Stimulated activated naive CD8-positive, alpha-beta T cell treated with anti-CD3 and anti-CD28 coated beads, Interleukin-15, amount 100 ng/mL, for 72 hours (primary cell): Measurements from ENCODE around the gene IGLL5.

Experiments
- ATAC-seq: fragments of 150-1000 bp; cut with Tn5 transposase; 2 replicates; pipeline ENCODE4 v1.10.0; 2021; ENCODE audit warnings: mild to moderate bottlenecking, moderate library complexity
- DNase-seq, 2 donors: peaks; one replicate each; pipeline ENCODE4 v3.0.0; 2021 to 2022
- H3K27ac Mint-ChIP-seq, 2 donors: one replicate each; pipeline ENCODE4 v1.8.0; 2022; ENCODE audit warnings: mild to moderate bottlenecking in 2 of 2, mixed read lengths in 2 of 2, moderate library complexity in 2 of 2
- H3K27me3 Mint-ChIP-seq: one replicate; pipeline ENCODE4 v1.8.0; 2022; ENCODE audit warnings: mixed read lengths
- H3K4me1 Mint-ChIP-seq: one replicate; pipeline ENCODE4 v1.8.0; 2022; ENCODE audit warnings: mild to moderate bottlenecking, mixed read lengths
- H3K4me3 Mint-ChIP-seq, 2 donors: one replicate each; pipeline ENCODE4 v1.8.0; 2022; ENCODE audit warnings: mild to moderate bottlenecking in 2 of 2, mixed read lengths in 2 of 2, moderate library complexity in 1 of 2
- H3K9me3 Mint-ChIP-seq, 2 donors: one replicate each; pipeline ENCODE4 v1.8.0; 2022; ENCODE audit warnings: mixed read lengths in 2 of 2

The IGLL5 gene

DNA sequence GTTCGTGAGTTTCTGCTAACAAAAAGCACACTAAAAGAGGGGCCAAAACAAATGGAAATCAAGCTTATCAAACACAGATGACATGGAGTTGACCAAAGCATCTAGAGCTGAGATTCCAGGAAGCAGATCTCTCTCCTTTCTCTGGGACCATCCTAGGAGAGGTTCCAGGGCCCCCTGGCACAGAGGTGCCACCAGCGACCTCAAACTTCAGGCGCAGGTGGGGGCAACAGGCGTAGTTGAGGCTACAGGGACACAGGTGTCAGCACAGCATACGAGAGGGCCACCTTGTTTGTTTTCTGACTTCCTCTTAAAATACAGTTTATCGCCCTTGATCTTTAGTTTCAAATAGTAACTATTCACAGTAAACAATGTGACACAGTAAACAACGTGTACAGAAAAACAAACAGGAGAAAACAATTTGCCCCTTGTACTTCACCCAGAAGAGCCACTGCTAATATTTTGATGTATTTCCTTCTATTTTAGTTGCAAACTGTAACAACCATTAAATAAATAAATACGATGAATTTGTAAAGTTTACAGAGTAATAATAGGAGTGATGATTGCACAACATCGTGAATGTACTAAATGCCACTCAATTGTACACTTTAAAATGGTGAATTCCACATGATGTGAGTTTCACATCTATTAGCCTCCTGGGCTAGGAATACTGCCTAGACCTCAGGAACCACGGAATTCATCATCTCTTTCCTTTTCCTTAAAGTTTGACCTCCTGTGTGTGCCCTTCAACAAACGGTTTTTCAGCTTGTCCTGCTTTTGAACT, 52.2 kb downstream of the IGLL5 start:
- Mint-ChIP-seq H3K4me3 (no peak overlapping the region), H3K27me3 (peaks cover 27% of the 10 kb centered on the region), H3K4me1 (peaks cover 22% of the 10 kb centered on the region), H3K9me3 (no peaks in the 10 kb centered on the region), H3K27ac (no peak overlapping the region)
- DNase-seq (no peak), ATAC-seq (no peak)

DNA sequence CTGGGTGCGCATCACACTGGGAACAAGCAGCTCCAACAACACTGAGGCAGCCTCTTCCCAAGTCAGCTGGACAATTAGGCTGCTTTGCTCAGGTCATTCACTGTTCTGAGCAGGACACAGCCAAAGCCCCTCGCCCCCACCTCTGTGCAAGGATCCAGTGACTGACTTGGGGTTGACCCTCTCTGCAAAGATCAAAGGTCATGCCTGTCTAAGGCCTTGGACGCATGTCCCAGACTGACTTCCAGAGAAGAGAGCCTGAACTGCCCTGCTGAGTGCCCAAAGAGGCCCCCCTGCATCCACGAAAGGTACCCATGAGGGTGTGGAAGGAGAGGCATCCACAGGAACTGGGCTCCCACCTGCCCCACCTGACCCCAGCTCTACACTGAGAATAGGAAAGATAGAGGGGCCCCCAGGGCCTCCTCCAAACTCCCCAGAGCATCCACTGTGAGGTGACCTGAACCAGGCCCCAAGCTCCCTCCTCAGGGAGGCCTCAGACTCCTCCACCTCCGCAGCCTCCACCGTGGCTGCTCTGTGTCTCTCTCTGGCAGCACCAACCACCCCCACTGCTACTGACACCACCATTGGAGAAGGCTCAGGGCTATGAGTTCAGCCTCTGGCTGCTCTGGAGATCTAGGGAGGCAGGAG, 53.5 kb downstream of the IGLL5 start:
- Mint-ChIP-seq H3K4me3 (no peak overlapping the region), H3K4me1 (peaks cover 9% of the 10 kb centered on the region), H3K27ac (no peak overlapping the region), H3K27me3 (peaks cover 27% of the 10 kb centered on the region), H3K9me3 (no peaks in the 10 kb centered on the region)
- no peak for DNase-seq
- no peak for ATAC-seq

GRCh38 chr22:22941831-22942510, 54.4 kb downstream of the IGLL5 start:
- ATAC-seq = peak; percentile 30
- no peak for DNase-seq
- H3K27me3 Mint-ChIP-seq = peaks cover 34% of the 10 kb centered on the region
- H3K27ac Mint-ChIP-seq = no peak overlapping the region
- peaks cover 9% of the 10 kb centered on the region for H3K4me1 Mint-ChIP-seq
- H3K4me3 Mint-ChIP-seq = no peak overlapping the region
- H3K9me3 Mint-ChIP-seq = no peaks in the 10 kb centered on the region

DNA sequence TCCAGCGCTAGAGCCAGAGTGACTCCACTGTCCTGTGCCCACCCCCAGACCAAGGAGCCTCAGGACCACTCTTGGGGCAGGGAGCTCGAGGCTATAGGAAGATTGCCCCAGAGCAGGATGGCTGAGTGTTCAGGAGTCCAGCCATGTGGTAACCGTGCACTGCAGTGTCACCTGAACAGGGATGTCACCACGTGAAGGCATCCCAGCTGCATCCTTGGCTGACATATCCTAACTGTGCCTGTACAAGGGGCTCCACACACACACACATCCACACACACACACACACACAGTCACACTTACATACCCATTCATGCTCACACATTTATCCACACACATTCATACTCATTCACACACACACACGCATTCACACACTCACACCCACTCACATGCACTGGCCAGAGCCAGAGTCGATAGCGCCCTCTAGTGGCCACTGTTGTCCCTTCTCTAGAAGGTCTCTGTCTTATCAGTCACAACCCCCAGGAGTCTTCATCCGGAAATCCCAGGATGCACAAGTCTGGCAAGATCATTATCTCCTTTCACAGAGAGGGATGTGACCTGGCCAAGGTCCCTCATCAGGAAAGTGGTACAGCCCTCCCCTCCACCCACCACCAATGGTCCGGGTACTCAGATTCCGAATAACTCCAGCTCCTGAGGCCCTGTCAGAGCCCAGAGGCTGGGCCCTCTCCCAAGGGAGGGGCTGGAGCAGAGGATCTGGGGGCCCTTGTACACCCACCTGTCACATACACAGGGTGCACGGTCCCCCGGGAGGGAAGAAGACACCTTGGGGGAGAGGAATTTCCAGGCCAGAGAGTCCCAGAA, 55.1 kb downstream of the IGLL5 start:
- DNase-seq = peak; percentile 56 to 64

GRCh38 chr22:22943521-22944267, 56.1 kb downstream of the IGLL5 start:
- Mint-ChIP-seq H3K4me1 (peaks cover 12% of the 10 kb centered on the region), H3K9me3 (no peaks in the 10 kb centered on the region), H3K27me3 (peaks cover 30% of the 10 kb centered on the region), H3K4me3 (no peak overlapping the region), H3K27ac (no peak overlapping the region)
- ATAC-seq (no peak), DNase-seq (no peak)

More for the DNA sequence above, 55.1 kb downstream of the IGLL5 start:
- H3K4me3 Mint-ChIP-seq = no peak overlapping the region
- ATAC-seq = peak; percentile 85
- H3K27ac Mint-ChIP-seq = no peak overlapping the region
- peaks cover 33% of the 10 kb centered on the region for H3K27me3 Mint-ChIP-seq
- peaks cover 12% of the 10 kb centered on the region for H3K4me1 Mint-ChIP-seq
- no peaks in the 10 kb centered on the region for H3K9me3 Mint-ChIP-seq

DNA sequence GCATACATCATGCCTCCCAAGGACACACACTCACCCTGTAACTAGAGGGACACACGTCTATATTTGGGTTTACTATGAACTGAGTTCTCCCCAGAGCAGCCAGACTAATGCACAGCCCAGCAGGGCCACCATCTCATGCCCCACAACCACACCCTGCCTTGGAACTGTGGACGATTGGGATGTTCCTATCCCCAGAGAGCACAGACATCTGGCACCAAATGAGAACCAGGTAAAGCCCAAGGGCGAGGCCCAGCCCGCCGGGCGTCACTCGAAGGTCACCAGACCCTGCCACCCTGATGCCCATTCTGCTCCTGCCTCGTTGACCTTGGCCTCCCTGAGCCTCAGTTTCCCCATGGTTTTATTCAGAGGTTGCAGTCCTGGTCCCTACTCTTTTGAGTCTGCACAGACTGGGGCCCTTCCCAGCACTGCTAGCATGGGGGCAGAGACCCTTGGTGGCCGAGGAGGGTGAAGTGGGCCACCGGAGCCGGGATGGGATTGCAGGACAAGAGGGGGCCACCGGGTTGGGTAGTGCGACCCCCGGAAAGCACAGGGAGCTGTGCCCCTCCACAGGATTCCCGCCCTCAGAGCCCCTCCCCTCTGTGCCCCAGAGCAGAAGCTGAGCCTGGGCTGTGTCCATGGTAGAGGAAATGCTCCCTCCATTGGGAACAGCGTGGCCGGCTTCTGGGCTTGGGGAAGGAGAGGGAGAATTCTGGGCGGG, 56.8 kb downstream of the IGLL5 start:
- H3K4me1 Mint-ChIP-seq = peaks cover 12% of the 10 kb centered on the region
- no peak overlapping the region for H3K4me3 Mint-ChIP-seq
- peaks cover 26% of the 10 kb centered on the region for H3K27me3 Mint-ChIP-seq
- no peak for ATAC-seq
- DNase-seq = no peak
- no peaks in the 10 kb centered on the region for H3K9me3 Mint-ChIP-seq
- no peak overlapping the region for H3K27ac Mint-ChIP-seq

GRCh38 chr22:22945195-22945594, 57.6 kb downstream of the IGLL5 start:
- H3K4me1 Mint-ChIP-seq = peaks cover 12% of the 10 kb centered on the region
- ATAC-seq = no peak
- peaks cover 32% of the 10 kb centered on the region for H3K27me3 Mint-ChIP-seq
- DNase-seq = no peak
- no peak overlapping the region for H3K27ac Mint-ChIP-seq
- no peak overlapping the region for H3K4me3 Mint-ChIP-seq
- H3K9me3 Mint-ChIP-seq = no peaks in the 10 kb centered on the region
